C4-2B (cell line): ENCODE results near the gene PKN2.

Experiments
- H3K27ac ChIP-seq: fragments of 450-650 bp; 2 replicates; pipeline ENCODE4 v1.5.1; 2017
- CTCF ChIP-seq: fragments of 450-650 bp; conservative IDR thresholded peaks from 2 replicates; pipeline ENCODE4 v1.5.1; 2017; ENCODE audit warnings: mild to moderate bottlenecking
- ZFX ChIP-seq: fragments of 450-650 bp; IDR thresholded peaks from 2 replicates; pipeline ENCODE4 v1.6.1; 2017

The PKN2 gene

GRCh38 chr1:88746916-88747315 lies 62.8 kb downstream of the PKN2 start:
- no peak for TF ChIP-seq ZFX
- no peak for TF ChIP-seq CTCF

GRCh38 chr1:88751714-88752113 lies 67.6 kb downstream of the PKN2 start:
- H3K27ac ChIP-seq, result no peak overlapping the region
- TF ChIP-seq CTCF (no peak), ZFX (no peak)

More at GRCh38 chr1:88746916-88747315, 62.8 kb downstream of the PKN2 start:
- H3K27ac ChIP-seq, result no peak overlapping the region

- TF ChIP-seq ZFX (no peak), CTCF (no peak)
- no peak overlapping the region for H3K27ac ChIP-seq
These were observed 69.4 kb downstream of the PKN2 start for GRCh38 chr1:88753506-88753905.

GRCh38 chr1:88763649-88764406 lies 79.8 kb downstream of the PKN2 start:
- TF ChIP-seq ZFX, result no peak
- TF ChIP-seq CTCF, result no peak
- H3K27ac ChIP-seq, result no peak overlapping the region

GRCh38 chr1:88768187-88768586 lies 84.1 kb downstream of the PKN2 start:
- H3K27ac ChIP-seq, result no peak overlapping the region

GRCh38 chr1:88768816-88769215 lies 84.7 kb downstream of the PKN2 start:
- no peak for TF ChIP-seq ZFX
- TF ChIP-seq CTCF, result no peak
- H3K27ac ChIP-seq, result no peak overlapping the region

More at GRCh38 chr1:88768187-88768586, 84.1 kb downstream of the PKN2 start:
- TF ChIP-seq CTCF, result no peak
- no peak for TF ChIP-seq ZFX

GRCh38 chr1:88773540-88774150 lies 89.6 kb downstream of the PKN2 start:
- TF ChIP-seq ZFX, result no peak
- TF ChIP-seq CTCF, result no peak
- no peak overlapping the region for H3K27ac ChIP-seq
